ENCODE measurements around the gene VKORC1.

The VKORC1 gene

DNA sequence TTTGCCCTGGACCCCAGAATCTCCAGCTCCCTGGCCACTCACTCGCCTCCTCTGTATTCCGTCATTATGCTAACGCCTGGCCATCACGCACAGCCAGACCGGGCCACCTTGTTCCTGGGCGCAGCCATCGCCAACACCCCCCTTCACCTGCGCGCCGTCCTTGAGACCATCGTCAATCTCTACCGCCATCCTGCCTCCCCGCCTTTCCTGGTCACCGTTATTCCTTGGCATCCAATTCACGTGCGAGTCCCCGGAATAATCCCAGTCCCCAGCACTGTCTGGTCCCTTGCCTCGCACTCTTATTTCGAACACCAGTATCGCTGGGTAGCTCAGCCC lies 541 bp downstream of the VKORC1 start:
- H3K9me3 ChIP-seq (ENCODE audit: insufficient read depth, low read depth, low read length): no peaks in the 10 kb centered on the region
- peaks cover 20% of the 10 kb centered on the region for H3K36me3 ChIP-seq (ENCODE audit: insufficient read depth, low read depth, low read length)
- no peaks in the 10 kb centered on the region for H3K27me3 ChIP-seq (ENCODE audit: insufficient read depth, low read length)
- 0 out of 2 replicates have a peak, but pooled peaks cover 3% of the 10 kb centered on the region for H3K4me1 ChIP-seq (ENCODE audit: insufficient read depth, low read length)
- peak overlapping the region; percentile 39 for H3K27ac ChIP-seq (ENCODE audit: low read length)
- H3K4me3 ChIP-seq (ENCODE audit: low read length): peak overlapping the region; percentile 98
- peak overlapping the region; percentile 87 for H3K9ac ChIP-seq (ENCODE audit: low read depth, low read length)

- no peak overlapping the region for H3K27ac ChIP-seq (ENCODE audit: low read length)
Observed at GRCh38 chr16:31093132-31093703, 1.4 kb downstream of the VKORC1 start.

DNA sequence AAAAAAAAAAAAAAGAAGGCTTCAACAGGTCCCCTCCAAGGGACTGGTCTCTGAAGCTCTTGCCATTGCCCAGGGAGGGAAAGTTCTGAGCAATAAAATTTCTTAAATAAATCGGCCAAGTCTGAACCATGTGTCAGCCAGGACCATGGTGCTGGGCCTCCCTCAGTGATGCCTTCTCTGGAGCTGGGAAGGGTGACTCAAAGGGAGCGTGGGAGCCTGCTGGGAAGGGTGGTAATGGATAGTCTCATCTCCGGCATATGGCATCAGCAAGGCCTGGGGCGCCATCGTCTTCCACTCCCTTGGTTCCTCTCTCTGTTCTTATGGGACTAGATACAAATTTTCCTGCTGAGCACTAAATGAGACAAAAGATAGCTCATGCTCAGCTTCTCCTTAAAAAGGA lies 2.3 kb downstream of the VKORC1 start:
- Histone ChIP-seq H3K27me3 (ENCODE audit: insufficient read depth, low read length) (no peaks in the 10 kb centered on the region), H3K9me3 (ENCODE audit: insufficient read depth, low read depth, low read length) (no peaks in the 10 kb centered on the region), H3K27ac (ENCODE audit: low read length) (no peak overlapping the region), H3K36me3 (ENCODE audit: insufficient read depth, low read depth, low read length) (peaks cover 24% of the 10 kb centered on the region), H3K4me3 (ENCODE audit: low read length) (no peak overlapping the region), H3K4me1 (ENCODE audit: insufficient read depth, low read length) (0 out of 2 replicates have a peak, but pooled peaks cover 3% of the 10 kb centered on the region), H3K9ac (ENCODE audit: low read depth, low read length) (no peak overlapping the region)

More at GRCh38 chr16:31093132-31093703, 1.4 kb downstream of the VKORC1 start:
- Histone ChIP-seq H3K9me3 (ENCODE audit: insufficient read depth, low read depth, low read length) (no peaks in the 10 kb centered on the region), H3K4me1 (ENCODE audit: insufficient read depth, low read length) (0 out of 2 replicates have a peak, but pooled peaks cover 3% of the 10 kb centered on the region), H3K36me3 (ENCODE audit: insufficient read depth, low read depth, low read length) (peaks cover 24% of the 10 kb centered on the region), H3K9ac (ENCODE audit: low read depth, low read length) (peak overlapping the region; percentile 42; the same call in 1 of the 2 replicates), H3K27me3 (ENCODE audit: insufficient read depth, low read length) (no peaks in the 10 kb centered on the region), H3K4me3 (ENCODE audit: low read length) (peak overlapping the region; percentile 98)

- Histone ChIP-seq H3K4me3 (ENCODE audit: low read length) (no peak overlapping the region), H3K9ac (ENCODE audit: low read depth, low read length) (no peak overlapping the region), H3K27me3 (ENCODE audit: insufficient read depth, low read length) (no peaks in the 10 kb centered on the region), H3K27ac (ENCODE audit: low read length) (no peak overlapping the region), H3K36me3 (ENCODE audit: insufficient read depth, low read depth, low read length) (peaks cover 24% of the 10 kb centered on the region), H3K4me1 (ENCODE audit: insufficient read depth, low read length) (0 out of 2 replicates have a peak, but pooled peaks cover 3% of the 10 kb centered on the region), H3K9me3 (ENCODE audit: insufficient read depth, low read depth, low read length) (no peaks in the 10 kb centered on the region)
Observed at GRCh38 chr16:31090540-31090939, 4.1 kb downstream of the VKORC1 start.

DNA sequence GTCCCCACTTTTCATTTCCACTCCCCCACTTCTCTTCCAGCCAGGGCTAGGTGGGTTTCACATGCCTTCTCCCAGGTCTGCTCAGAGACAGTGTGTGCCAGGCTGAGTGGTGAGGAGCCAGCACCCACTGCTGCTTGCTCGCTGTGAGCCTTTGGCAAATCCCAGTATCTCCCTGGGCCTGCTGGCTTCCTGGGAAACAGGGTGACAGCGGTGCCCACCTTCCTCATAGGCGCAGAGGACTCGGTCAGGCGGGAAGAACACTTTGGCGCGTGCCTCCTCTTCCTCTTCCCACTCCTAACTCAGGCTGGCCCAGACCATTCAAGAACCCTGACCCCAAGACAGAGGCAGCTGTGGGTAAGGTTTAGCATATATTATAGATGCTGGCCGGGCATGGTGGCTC lies 5.4 kb downstream of the VKORC1 start:
- no peaks in the 10 kb centered on the region for H3K27me3 ChIP-seq (ENCODE audit: insufficient read depth, low read length)
- H3K27ac ChIP-seq (ENCODE audit: low read length): no peak overlapping the region
- H3K9ac ChIP-seq (ENCODE audit: low read depth, low read length): no peak overlapping the region
- no peaks in the 10 kb centered on the region for H3K9me3 ChIP-seq (ENCODE audit: insufficient read depth, low read depth, low read length)
- peaks cover 24% of the 10 kb centered on the region for H3K36me3 ChIP-seq (ENCODE audit: insufficient read depth, low read depth, low read length)
- H3K4me3 ChIP-seq (ENCODE audit: low read length): no peak overlapping the region
- H3K4me1 ChIP-seq (ENCODE audit: insufficient read depth, low read length): 0 out of 2 replicates have a peak, but pooled peaks cover 3% of the 10 kb centered on the region

- Histone ChIP-seq H3K36me3 (ENCODE audit: insufficient read depth, low read depth, low read length) (peaks cover 24% of the 10 kb centered on the region), H3K9ac (ENCODE audit: low read depth, low read length) (no peak within 1 kb of the TSS), H3K27ac (ENCODE audit: low read length) (no peak within 1 kb of the TSS)
Observed at GRCh38 chr16:31088459-31089183, 6.0 kb downstream of the VKORC1 start, which contains the start of gene PRSS53. TSS of gene PRSS53 (minus strand) at chr16:31088943. CDS start at chr16:31088809, 134 bp downstream.

DNA sequence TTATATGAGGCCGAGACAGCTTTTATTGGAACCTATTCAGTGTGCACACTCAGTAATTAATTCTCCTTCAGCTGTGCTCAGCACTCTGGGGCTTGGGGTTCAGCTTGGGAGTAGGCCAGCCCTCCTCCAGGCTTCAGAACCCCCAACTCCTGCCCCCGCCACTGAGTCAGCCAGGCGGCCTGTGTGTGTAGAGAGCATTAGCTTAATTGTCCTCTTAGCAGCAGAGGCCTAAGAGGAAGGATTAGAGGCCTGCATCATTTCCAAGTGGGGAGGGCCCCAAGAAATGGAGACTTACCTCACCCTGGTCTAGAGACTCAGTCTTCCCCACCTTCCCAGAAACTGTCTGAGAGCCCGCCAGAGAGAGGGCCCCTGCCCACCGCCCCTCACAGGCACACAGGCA lies 6.6 kb downstream of the VKORC1 start:
- Histone ChIP-seq H3K36me3 (ENCODE audit: insufficient read depth, low read depth, low read length) (peaks cover 30% of the 10 kb centered on the region), H3K4me3 (ENCODE audit: low read length) (no peak overlapping the region), H3K9ac (ENCODE audit: low read depth, low read length) (no peak overlapping the region), H3K9me3 (ENCODE audit: insufficient read depth, low read depth, low read length) (no peaks in the 10 kb centered on the region), H3K4me1 (ENCODE audit: insufficient read depth, low read length) (no peaks in the 10 kb centered on the region), H3K27me3 (ENCODE audit: insufficient read depth, low read length) (no peaks in the 10 kb centered on the region), H3K27ac (ENCODE audit: low read length) (no peak overlapping the region)

More at GRCh38 chr16:31088459-31089183, 6.0 kb downstream of the VKORC1 start, which contains the start of gene PRSS53:
- H3K4me3 ChIP-seq (ENCODE audit: low read length): no peak within 1 kb of the TSS
- H3K4me1 ChIP-seq (ENCODE audit: insufficient read depth, low read length): 0 out of 2 replicates have a peak, but pooled peaks cover 3% of the 10 kb centered on the region
- no peaks in the 10 kb centered on the region for H3K27me3 ChIP-seq (ENCODE audit: insufficient read depth, low read length)
- H3K9me3 ChIP-seq (ENCODE audit: insufficient read depth, low read depth, low read length): no peaks in the 10 kb centered on the region

DNA sequence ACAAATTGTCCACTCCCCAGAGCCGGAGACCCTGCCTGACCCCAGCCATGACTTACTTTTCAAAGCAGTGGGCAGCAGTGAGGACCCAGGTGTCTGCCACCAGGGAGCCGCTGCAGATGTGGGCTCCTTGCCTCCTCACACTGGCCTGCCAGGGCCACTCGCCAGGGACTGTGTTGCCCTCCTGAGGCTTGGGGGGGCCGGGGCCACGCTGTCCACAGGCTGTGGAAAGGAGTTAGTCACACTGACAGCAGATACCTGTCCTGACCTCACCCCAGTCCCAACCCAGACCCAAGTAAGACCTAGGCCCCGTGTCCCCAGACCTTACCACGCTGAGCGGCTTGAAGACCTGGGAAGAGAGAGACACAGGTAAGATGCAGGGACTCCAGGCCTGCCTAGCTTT lies 7.1 kb downstream of the VKORC1 start:
- no peak overlapping the region for H3K4me3 ChIP-seq (ENCODE audit: low read length)
- H3K4me1 ChIP-seq (ENCODE audit: insufficient read depth, low read length): no peaks in the 10 kb centered on the region
- no peak overlapping the region for H3K9ac ChIP-seq (ENCODE audit: low read depth, low read length)
- peaks cover 33% of the 10 kb centered on the region for H3K36me3 ChIP-seq (ENCODE audit: insufficient read depth, low read depth, low read length)
- no peaks in the 10 kb centered on the region for H3K27me3 ChIP-seq (ENCODE audit: insufficient read depth, low read length)
- H3K27ac ChIP-seq (ENCODE audit: low read length): no peak overlapping the region
- no peaks in the 10 kb centered on the region for H3K9me3 ChIP-seq (ENCODE audit: insufficient read depth, low read depth, low read length)

- H3K36me3 ChIP-seq (ENCODE audit: insufficient read depth, low read depth, low read length): peaks cover 39% of the 10 kb centered on the region
- no peak overlapping the region for H3K9ac ChIP-seq (ENCODE audit: low read depth, low read length)
- H3K4me3 ChIP-seq (ENCODE audit: low read length): no peak overlapping the region
- no peak overlapping the region for H3K27ac ChIP-seq (ENCODE audit: low read length)
- H3K27me3 ChIP-seq (ENCODE audit: insufficient read depth, low read length): no peaks in the 10 kb centered on the region
- H3K9me3 ChIP-seq (ENCODE audit: insufficient read depth, low read depth, low read length): no peaks in the 10 kb centered on the region
- no peaks in the 10 kb centered on the region for H3K4me1 ChIP-seq (ENCODE audit: insufficient read depth, low read length)
Observed at GRCh38 chr16:31086629-31086906, 8.0 kb downstream of the VKORC1 start.

GRCh38 chr16:31085873-31086628 lies 8.5 kb downstream of the VKORC1 start:
- Histone ChIP-seq H3K9me3 (ENCODE audit: insufficient read depth, low read depth, low read length) (no peaks in the 10 kb centered on the region), H3K36me3 (ENCODE audit: insufficient read depth, low read depth, low read length) (peaks cover 40% of the 10 kb centered on the region), H3K27ac (ENCODE audit: low read length) (no peak overlapping the region), H3K9ac (ENCODE audit: low read depth, low read length) (no peak overlapping the region), H3K4me3 (ENCODE audit: low read length) (no peak overlapping the region), H3K27me3 (ENCODE audit: insufficient read depth, low read length) (no peaks in the 10 kb centered on the region), H3K4me1 (ENCODE audit: insufficient read depth, low read length) (no peaks in the 10 kb centered on the region)

- Histone ChIP-seq H3K27ac (ENCODE audit: low read length) (no peak overlapping the region), H3K27me3 (ENCODE audit: insufficient read depth, low read length) (no peaks in the 10 kb centered on the region), H3K9ac (ENCODE audit: low read depth, low read length) (no peak overlapping the region), H3K4me3 (ENCODE audit: low read length) (no peak overlapping the region), H3K9me3 (ENCODE audit: insufficient read depth, low read depth, low read length) (no peaks in the 10 kb centered on the region), H3K4me1 (ENCODE audit: insufficient read depth, low read length) (no peaks in the 10 kb centered on the region), H3K36me3 (ENCODE audit: insufficient read depth, low read depth, low read length) (peaks cover 40% of the 10 kb centered on the region)
Observed at GRCh38 chr16:31085411-31085810, 9.2 kb downstream of the VKORC1 start.

Data from iPS-20b (cell line).